HepG2 (cell line): Measurements from ENCODE around the gene TRA2B. TPM values are rescaled to one million over a fixed set of nuclear protein-coding genes. Genes with fewer than 3 reads are reported as not detected.
A peak's percentile ranks its signal among the peaks of the same experiment; 100 is the strongest.

Experiments
- BCL6 ChIP-seq: IDR thresholded peaks from 2 replicates; pipeline ENCODE4 v1.6.1; 2016; ENCODE audit warnings: missing genetic modification reagents, missing compliant biosample characterization
- BHLHE40 ChIP-seq: IDR thresholded peaks from 2 replicates; pipeline ENCODE4 v1.6.1; 2011; ENCODE audit warnings: low read length, improper control_type of control experiment
- ELF4 ChIP-seq: sonication (generic); formaldehyde crosslinking; IDR thresholded peaks from 2 replicates; pipeline ENCODE4 v1.5.0; 2020; ENCODE audit warnings: missing genetic modification reagents, mild to moderate bottlenecking, moderate library complexity, borderline replicate concordance
- ESRRA ChIP-seq: sonication (generic); formaldehyde crosslinking; IDR thresholded peaks from 2 replicates; pipeline ENCODE4 v1.5.1; 2020; ENCODE audit warnings: mild to moderate bottlenecking, low read depth, missing genetic modification reagents
- FIP1L1 ChIP-seq: fragments of 200-400 bp; formaldehyde crosslinking; IDR thresholded peaks from 2 replicates; pipeline ENCODE4 v1.6.1; 2018; ENCODE audit warnings: low read depth, mild to moderate bottlenecking, low read length, moderate library complexity, borderline replicate concordance; ENCODE audit not compliant: insufficient read depth
- GFI1 ChIP-seq: sonication (generic); formaldehyde crosslinking; IDR thresholded peaks from 2 replicates; pipeline ENCODE4 v1.5.0; 2020; ENCODE audit warnings: missing genetic modification reagents, mild to moderate bottlenecking, borderline replicate concordance
- KDM1A ChIP-seq: IDR thresholded peaks from 2 replicates; pipeline ENCODE4 v1.6.1; 2016; ENCODE audit warnings: missing compliant biosample characterization
- KDM2A ChIP-seq: sonication (generic); formaldehyde crosslinking; IDR thresholded peaks from 2 replicates; pipeline ENCODE4 v1.4.0; 2020; ENCODE audit warnings: low read depth, missing genetic modification reagents, borderline replicate concordance
- KDM5A ChIP-seq: fragments of 200-600 bp; sonication (generic); IDR thresholded peaks from 2 replicates; pipeline ENCODE4 v1.7.0; 2018; ENCODE audit warnings: antibody characterized with exemption, mild to moderate bottlenecking, low read length, borderline replicate concordance
- MED13 ChIP-seq: sonication (generic); formaldehyde crosslinking; IDR thresholded peaks from 2 replicates; pipeline ENCODE4 v1.5.0; 2020; ENCODE audit warnings: missing genetic modification reagents
- MYNN ChIP-seq: sonication (generic); formaldehyde crosslinking; IDR thresholded peaks from 2 replicates; pipeline ENCODE4 v1.4.0; 2020; ENCODE audit warnings: mild to moderate bottlenecking, low read depth, missing genetic modification reagents
- PPARG ChIP-seq: conservative IDR thresholded peaks from 2 replicates; pipeline ENCODE4 v1.6.1; 2016; ENCODE audit warnings: missing biosample characterization, missing genetic modification reagents
- RBM22 ChIP-seq: fragments of 200-400 bp; formaldehyde crosslinking; optimal IDR thresholded peaks from 2 replicates; pipeline ENCODE3; 2017; ENCODE audit warnings: mild to moderate bottlenecking, low read length, moderate library complexity
- SIX4 ChIP-seq: sonication (generic); formaldehyde crosslinking; IDR thresholded peaks from 2 replicates; pipeline ENCODE4 v1.4.0; 2020; ENCODE audit warnings: missing genetic modification reagents
- TBX2 ChIP-seq: sonication (generic); formaldehyde crosslinking; IDR thresholded peaks from 2 replicates; pipeline ENCODE4 v1.5.0; 2020; ENCODE audit warnings: missing genetic modification reagents, mild to moderate bottlenecking, borderline replicate concordance
- ZBTB1 ChIP-seq: sonication (generic); formaldehyde crosslinking; IDR thresholded peaks from 2 replicates; pipeline ENCODE4 v1.4.0; 2020; ENCODE audit warnings: missing genetic modification reagents, borderline replicate concordance
- ZNF598 ChIP-seq: sonication (generic); formaldehyde crosslinking; IDR thresholded peaks from 2 replicates; pipeline ENCODE4 v1.5.1; 2020; ENCODE audit warnings: mild to moderate bottlenecking, missing genetic modification reagents, borderline replicate concordance
- polyA plus RNA-seq, 8 experiments: library from polyadenylated mRNA; depleted of rRNA in 3 of 8; stranded (reverse) in 7 of 8; unstranded in 1 of 8; fragments of >200 nt; fragmentation: Illumina TruSeq in 4 of 8; extraction: Trizol in 4 of 8; gene quantifications; 2 replicates each; pipeline versions ENCODE4 v1.2.1 to v1.2.3, GENCODE V29; 2011 to 2016; ENCODE audit warnings: low read depth in 4 of 8, missing spikeins in 1 of 8, mixed read lengths in 1 of 8; ENCODE audit not compliant: insufficient read depth in 1 of 8
- total RNA-seq, 5 experiments: library from RNA; depleted of rRNA; stranded (reverse); fragments of >200 nt; fragmentation: Illumina TruSeq; extraction: Trizol; gene quantifications; 2 replicates each; pipeline ENCODE4 v1.2.3, GENCODE V29; 2016; ENCODE audit warnings: low read depth in 1 of 5
- TF ChIP-seq, protein P1 (sequence below): IDR thresholded peaks from 2 replicates; pipeline ENCODE4 v1.6.1; 2016
- TF ChIP-seq, protein P2 (sequence below): IDR thresholded peaks from 2 replicates; pipeline ENCODE4 v1.6.1; 2016; ENCODE audit warnings: control low read depth
- TF ChIP-seq, protein P3 (sequence below): sonication (generic); formaldehyde crosslinking; IDR thresholded peaks from 2 replicates; pipeline ENCODE4 v1.4.0; 2020; ENCODE audit warnings: mild to moderate bottlenecking, missing genetic modification reagents, borderline replicate concordance
- TF ChIP-seq, protein P4 (sequence below): sonication (generic); formaldehyde crosslinking; IDR thresholded peaks from 2 replicates; pipeline ENCODE4 v1.4.0; 2020; ENCODE audit warnings: mild to moderate bottlenecking, missing genetic modification reagents, borderline replicate concordance

TRA2B gene
- total and polyA plus RNA-seq, 2 of the 13 experiments (the other 11 are each of a cell fraction or from before 2014, with no cell fraction given), result 105 to 241 TPM

DNA sequence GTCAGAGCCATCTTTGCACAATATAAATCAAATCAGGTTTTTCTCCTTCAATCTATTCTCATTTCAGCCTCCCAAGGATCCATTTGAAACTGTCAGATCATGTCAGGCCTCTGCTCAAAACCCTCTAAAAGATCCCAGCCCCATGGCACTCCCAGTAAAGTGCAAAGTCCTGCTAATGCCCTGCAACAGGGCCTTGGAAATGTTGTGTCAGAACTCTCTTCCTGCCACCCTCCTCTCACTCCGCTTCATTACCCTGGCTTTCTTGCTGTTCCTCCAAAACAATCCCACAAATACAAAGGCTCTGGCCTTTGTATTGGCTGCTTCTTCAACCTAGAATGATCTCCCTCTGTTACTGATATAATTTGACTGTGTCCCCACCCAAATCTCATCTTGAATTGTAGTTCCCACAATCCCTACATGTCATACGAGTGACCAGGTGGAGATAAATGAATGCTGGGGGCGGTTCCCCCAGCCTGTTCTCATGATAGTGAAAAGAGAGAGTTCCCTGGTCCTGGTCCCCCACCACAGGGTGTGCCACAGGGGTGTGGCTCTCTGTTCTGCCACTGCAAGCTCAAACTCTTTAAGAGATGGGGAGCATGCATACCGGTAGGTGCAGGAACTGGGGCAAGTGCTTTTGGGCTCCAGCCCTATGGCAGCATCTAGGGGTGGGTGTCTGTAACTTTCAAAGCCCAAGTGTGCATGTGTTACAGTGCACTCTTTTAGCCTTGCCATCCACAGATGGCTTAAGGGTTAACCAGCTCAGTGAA is 22.9 kb upstream of the TRA2B start (continued):
- TF ChIP-seq MED13 (CRISPR knock-in tag) (no peak), KDM1A (CRISPR knock-in tag) (no peak), BHLHE40 (no peak), BCL6 (CRISPR knock-in tag) (no peak), ESRRA (CRISPR knock-in tag) (0 out of 2 replicates have a peak, but pooled peaks have one; percentile 13), PPARG (CRISPR knock-in tag) (0 out of 2 replicates have a peak, but pooled peaks have one; percentile 18), ELF4 (no peak), FIP1L1 (no peak), SIX4 (CRISPR knock-in tag) (no peak), ZNF598 (0 out of 2 replicates have a peak, but pooled peaks have one; percentile 21), KDM2A (CRISPR knock-in tag) (peak; percentile 22; the same call in 1 of the 2 replicates), GFI1 (CRISPR knock-in tag) (no peak), RBM22 (no peak), KDM5A (no peak), ZBTB1 (CRISPR knock-in tag) (no peak), MYNN (CRISPR knock-in tag) (no peak), TBX2 (CRISPR knock-in tag) (no peak)
- TF ChIP-seq, protein P1, sequence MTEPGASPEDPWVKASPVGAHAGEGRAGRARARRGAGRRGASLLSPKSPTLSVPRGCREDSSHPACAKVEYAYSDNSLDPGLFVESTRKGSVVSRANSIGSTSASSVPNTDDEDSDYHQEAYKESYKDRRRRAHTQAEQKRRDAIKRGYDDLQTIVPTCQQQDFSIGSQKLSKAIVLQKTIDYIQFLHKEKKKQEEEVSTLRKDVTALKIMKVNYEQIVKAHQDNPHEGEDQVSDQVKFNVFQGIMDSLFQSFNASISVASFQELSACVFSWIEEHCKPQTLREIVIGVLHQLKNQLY (CRISPR knock-in tag), result no peak
- TF ChIP-seq, protein P2, sequence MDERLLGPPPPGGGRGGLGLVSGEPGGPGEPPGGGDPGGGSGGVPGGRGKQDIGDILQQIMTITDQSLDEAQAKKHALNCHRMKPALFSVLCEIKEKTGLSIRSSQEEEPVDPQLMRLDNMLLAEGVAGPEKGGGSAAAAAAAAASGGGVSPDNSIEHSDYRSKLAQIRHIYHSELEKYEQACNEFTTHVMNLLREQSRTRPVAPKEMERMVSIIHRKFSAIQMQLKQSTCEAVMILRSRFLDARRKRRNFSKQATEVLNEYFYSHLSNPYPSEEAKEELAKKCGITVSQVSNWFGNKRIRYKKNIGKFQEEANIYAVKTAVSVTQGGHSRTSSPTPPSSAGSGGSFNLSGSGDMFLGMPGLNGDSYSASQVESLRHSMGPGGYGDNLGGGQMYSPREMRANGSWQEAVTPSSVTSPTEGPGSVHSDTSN, result no peak
- TF ChIP-seq, protein P3, sequence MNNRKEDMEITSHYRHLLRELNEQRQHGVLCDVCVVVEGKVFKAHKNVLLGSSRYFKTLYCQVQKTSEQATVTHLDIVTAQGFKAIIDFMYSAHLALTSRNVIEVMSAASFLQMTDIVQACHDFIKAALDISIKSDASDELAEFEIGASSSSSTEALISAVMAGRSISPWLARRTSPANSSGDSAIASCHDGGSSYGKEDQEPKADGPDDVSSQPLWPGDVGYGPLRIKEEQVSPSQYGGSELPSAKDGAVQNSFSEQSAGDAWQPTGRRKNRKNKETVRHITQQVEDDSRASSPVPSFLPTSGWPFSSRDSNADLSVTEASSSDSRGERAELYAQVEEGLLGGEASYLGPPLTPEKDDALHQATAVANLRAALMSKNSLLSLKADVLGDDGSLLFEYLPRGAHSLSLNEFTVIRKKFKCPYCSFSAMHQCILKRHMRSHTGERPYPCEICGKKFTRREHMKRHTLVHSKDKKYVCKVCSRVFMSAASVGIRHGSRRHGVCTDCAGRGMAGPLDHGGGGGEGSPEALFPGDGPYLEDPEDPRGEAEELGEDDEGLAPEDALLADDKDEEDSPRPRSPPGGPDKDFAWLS (CRISPR knock-in tag), result no peak
- TF ChIP-seq, protein P4, sequence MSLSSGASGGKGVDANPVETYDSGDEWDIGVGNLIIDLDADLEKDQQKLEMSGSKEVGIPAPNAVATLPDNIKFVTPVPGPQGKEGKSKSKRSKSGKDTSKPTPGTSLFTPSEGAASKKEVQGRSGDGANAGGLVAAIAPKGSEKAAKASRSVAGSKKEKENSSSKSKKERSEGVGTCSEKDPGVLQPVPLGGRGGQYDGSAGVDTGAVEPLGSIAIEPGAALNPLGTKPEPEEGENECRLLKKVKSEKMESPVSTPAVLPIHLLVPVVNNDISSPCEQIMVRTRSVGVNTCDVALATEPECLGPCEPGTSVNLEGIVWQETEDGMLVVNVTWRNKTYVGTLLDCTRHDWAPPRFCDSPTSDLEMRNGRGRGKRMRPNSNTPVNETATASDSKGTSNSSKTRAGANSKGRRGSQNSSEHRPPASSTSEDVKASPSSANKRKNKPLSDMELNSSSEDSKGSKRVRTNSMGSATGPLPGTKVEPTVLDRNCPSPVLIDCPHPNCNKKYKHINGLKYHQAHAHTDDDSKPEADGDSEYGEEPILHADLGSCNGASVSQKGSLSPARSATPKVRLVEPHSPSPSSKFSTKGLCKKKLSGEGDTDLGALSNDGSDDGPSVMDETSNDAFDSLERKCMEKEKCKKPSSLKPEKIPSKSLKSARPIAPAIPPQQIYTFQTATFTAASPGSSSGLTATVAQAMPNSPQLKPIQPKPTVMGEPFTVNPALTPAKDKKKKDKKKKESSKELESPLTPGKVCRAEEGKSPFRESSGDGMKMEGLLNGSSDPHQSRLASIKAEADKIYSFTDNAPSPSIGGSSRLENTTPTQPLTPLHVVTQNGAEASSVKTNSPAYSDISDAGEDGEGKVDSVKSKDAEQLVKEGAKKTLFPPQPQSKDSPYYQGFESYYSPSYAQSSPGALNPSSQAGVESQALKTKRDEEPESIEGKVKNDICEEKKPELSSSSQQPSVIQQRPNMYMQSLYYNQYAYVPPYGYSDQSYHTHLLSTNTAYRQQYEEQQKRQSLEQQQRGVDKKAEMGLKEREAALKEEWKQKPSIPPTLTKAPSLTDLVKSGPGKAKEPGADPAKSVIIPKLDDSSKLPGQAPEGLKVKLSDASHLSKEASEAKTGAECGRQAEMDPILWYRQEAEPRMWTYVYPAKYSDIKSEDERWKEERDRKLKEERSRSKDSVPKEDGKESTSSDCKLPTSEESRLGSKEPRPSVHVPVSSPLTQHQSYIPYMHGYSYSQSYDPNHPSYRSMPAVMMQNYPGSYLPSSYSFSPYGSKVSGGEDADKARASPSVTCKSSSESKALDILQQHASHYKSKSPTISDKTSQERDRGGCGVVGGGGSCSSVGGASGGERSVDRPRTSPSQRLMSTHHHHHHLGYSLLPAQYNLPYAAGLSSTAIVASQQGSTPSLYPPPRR, result no peak
